Psoas muscle (tissue), 8 donors: ENCODE data around the gene PTHLH. TPM values are rescaled to one million over a fixed set of nuclear protein-coding genes. Genes with fewer than 3 reads are reported as not detected.

Source experiments
- ATAC-seq, 4 donors: fragments of 200-7000 bp; cut with Tn5 transposase; one replicate each; pipeline ENCODE4 v1.9.1; 2020; ENCODE audit warnings: moderate library complexity in 3 of 4, mild to moderate bottlenecking in 2 of 4
- DNase-seq, 2 donors: peaks; one replicate each; pipeline ENCODE4 v3.0.0-alpha.2; 2020
- H3K27ac ChIP-seq: fragments of 200-600 bp; one replicate; pipeline ENCODE4 v1.8.0; 2022
- H3K27me3 ChIP-seq, 3 donors: fragments of 200-600 bp in 1 of 3; one replicate each; pipeline versions ENCODE4 v1.6.1 to v1.8.0; 2013 to 2022; ENCODE audit warnings: low read length in 2 of 3, mild to moderate bottlenecking in 2 of 3, moderate library complexity in 1 of 3; ENCODE audit not compliant: insufficient read depth in 3 of 3
- H3K36me3 ChIP-seq, 2 donors: fragments of 200-600 bp in 1 of 2; one replicate each; pipeline versions ENCODE4 v1.6.1 to v1.8.0; 2013 to 2022; ENCODE audit warnings: low read depth in 1 of 2, mild to moderate bottlenecking in 1 of 2, moderate library complexity in 1 of 2; ENCODE audit not compliant: insufficient read depth in 1 of 2
- H3K4me1 ChIP-seq: fragments of 200-600 bp; one replicate; pipeline ENCODE4 v1.8.0; 2022
- H3K4me3 ChIP-seq: fragments of 200-600 bp; one replicate; pipeline ENCODE4 v1.8.0; 2022; ENCODE audit warnings: mild to moderate bottlenecking
- H3K9me3 ChIP-seq: fragments of 200-600 bp; one replicate; pipeline ENCODE4 v1.8.0; 2022
- CTCF ChIP-seq: fragments of 200-600 bp; IDR thresholded peaks from one replicate; pipeline ENCODE4 v1.8.0; 2022; ENCODE audit warnings: antibody characterized with exemption
- WGBS, 3 donors: extraction: QIAGEN DNeasy Blood & Tissue Kit; methylation state at CpG; one replicate each; pipeline versions ENCODE4 v1.1.6 to v1.1.7; 2013; 5-methylcytosine and 5-hydroxymethylcytosine counted together
- intact Hi-C, 2 donors: fragments of 100-400 bp; cut with DNase I; formaldehyde crosslinking; loops; one replicate each; pipeline versions ENCODE4 v1.11.0 to v1.14.2; 2022
- polyA plus RNA-seq, 3 donors: library from polyadenylated mRNA; stranded (reverse); fragments of 200-250 nt; gene quantifications; one replicate each; pipeline ENCODE4 v1.2.3, GENCODE V29; 2013
- total RNA-seq, 4 donors: library from RNA; stranded (reverse); fragmentation: NEBNext Ultra II Directional in 2 of 4; extraction: Animal tissue kit (Norgen Biotek cat#: 25700) in 2 of 4; gene quantifications; one replicate each; pipeline versions ENCODE4 v1.2.1 to v1.2.4, GENCODE V29; 2021 to 2023
- donor health status: healthy with polysubstance abuse.
- donor health status: DM: no; HTN: no; CAD: no; lungs with moderate emphysema.
- donor health status: Bipolar disorder and iron deficiency.
- donor health status: healthy.
- donor health status: DM: yes; HTN: yes; CAD: no.
- donor health status: DM: no; HTN: no; CAD: no.
- donor health status: DM: no; HTN: no; CAD: no.
- donor health status: DM: yes; HTN: yes; CAD: no.

The PTHLH gene
- total and polyA plus RNA-seq, 7 donors: 0.08 to 0.54 (median 0.25) TPM; not detected in 3

GRCh38 chr12:27936196-27936595, 36.3 kb downstream of the PTHLH start:
- H3K27ac ChIP-seq: no peak overlapping the region
- H3K4me3 ChIP-seq: no peak overlapping the region
- ATAC-seq (no peak), DNase-seq (no peak)
- no peaks in the 10 kb centered on the region for H3K27me3 ChIP-seq
- intact Hi-C loops: no loop called here
- 63 to 80% (median 69%) methylated on average over 3 of the region's 3 CpGs for WGBS, 3 donors
- TF ChIP-seq CTCF: no peak
- H3K36me3 ChIP-seq: no peaks in the 10 kb centered on the region
- no peaks in the 10 kb centered on the region for H3K9me3 ChIP-seq
- H3K4me1 ChIP-seq: no peaks in the 10 kb centered on the region

- intact Hi-C loops: no loop called here
- Histone ChIP-seq H3K27ac (no peak overlapping the region), H3K9me3 (no peaks in the 10 kb centered on the region), H3K36me3 (no peaks in the 10 kb centered on the region), H3K4me3 (no peak overlapping the region), H3K4me1 (no peaks in the 10 kb centered on the region), H3K27me3 (no peaks in the 10 kb centered on the region)
- TF ChIP-seq CTCF: no peak
- 95 to 100% (median 100%) methylated on average over 1 of the region's 1 CpG for WGBS, 3 donors
- DNase-seq (no peak), ATAC-seq (no peak)
Measured at GRCh38 chr12:27934276-27934675, 38.3 kb downstream of the PTHLH start.

- ATAC-seq (no peak), DNase-seq (no peak)
- H3K9me3 ChIP-seq: no peaks in the 10 kb centered on the region
- no peak overlapping the region for H3K27ac ChIP-seq
- intact Hi-C loops: no loop called here
- no peaks in the 10 kb centered on the region for H3K36me3 ChIP-seq
- H3K4me1 ChIP-seq: no peaks in the 10 kb centered on the region
- WGBS, 3 donors: 86 to 97% (median 91%) methylated on average over 1 of the region's 1 CpG
- H3K4me3 ChIP-seq: no peak overlapping the region
- H3K27me3 ChIP-seq: no peaks in the 10 kb centered on the region
- no peak for TF ChIP-seq CTCF
Measured at GRCh38 chr12:27931390-27931789, 41.1 kb downstream of the PTHLH start.

GRCh38 chr12:27927347-27927746, 45.2 kb downstream of the PTHLH start:
- Histone ChIP-seq H3K9me3 (no peaks in the 10 kb centered on the region), H3K4me1 (no peaks in the 10 kb centered on the region), H3K4me3 (no peak overlapping the region), H3K36me3 (no peaks in the 10 kb centered on the region), H3K27me3 (no peaks in the 10 kb centered on the region), H3K27ac (no peak overlapping the region)
- intact Hi-C loops: no loop called here
- WGBS, 3 donors: 71 to 79% (median 78%) methylated on average over 2 of the region's 2 CpGs
- no peak for TF ChIP-seq CTCF
- DNase-seq: no peak
- no peak for ATAC-seq

- Histone ChIP-seq H3K4me1 (no peaks in the 10 kb centered on the region), H3K4me3 (no peak overlapping the region), H3K36me3 (no peaks in the 10 kb centered on the region), H3K9me3 (no peaks in the 10 kb centered on the region), H3K27me3 (no peaks in the 10 kb centered on the region), H3K27ac (no peak overlapping the region)
- DNase-seq: no peak
- intact Hi-C loops: no loop called here
- 73 to 85% (median 82%) methylated on average over 2 of the region's 2 CpGs for WGBS, 3 donors
- no peak for ATAC-seq
- TF ChIP-seq CTCF: no peak
Measured at GRCh38 chr12:27924350-27925135, 48.0 kb downstream of the PTHLH start.
